Effector memory CD4-positive, alpha-beta T cell (primary cell): Measurements from ENCODE around the gene CMSS1.

Experiments used
- DNase-seq, 3 donors: peaks; one replicate each; pipeline ENCODE4 v3.0.0-alpha.2; 2020
- H3K27ac ChIP-seq: 2 replicates; pipeline ENCODE4 v1.7.0; 2013; ENCODE audit warnings: mild to moderate bottlenecking, low read length, moderate library complexity; ENCODE audit not compliant: insufficient read depth, poor library complexity, severe bottlenecking
- H3K27me3 ChIP-seq: replicated peaks from 2 replicates; pipeline ENCODE4 v1.7.0; 2013; ENCODE audit warnings: mild to moderate bottlenecking, low read length; ENCODE audit not compliant: insufficient read depth, control insufficient read depth, poor library complexity, severe bottlenecking
- H3K36me3 ChIP-seq: 2 replicates; pipeline ENCODE4 v1.7.0; 2013; ENCODE audit warnings: mild to moderate bottlenecking, low read length, moderate library complexity; ENCODE audit not compliant: control insufficient read depth, insufficient read depth
- H3K4me1 ChIP-seq: 2 replicates; pipeline ENCODE4 v1.7.0; 2013; ENCODE audit warnings: low read length, mild to moderate bottlenecking; ENCODE audit not compliant: control insufficient read depth, insufficient read depth, poor library complexity, severe bottlenecking
- H3K4me3 ChIP-seq: 2 replicates; pipeline ENCODE4 v1.7.0; 2013; ENCODE audit warnings: low read length, low read depth, mild to moderate bottlenecking; ENCODE audit not compliant: insufficient read depth, poor library complexity, severe bottlenecking
- H3K9me3 ChIP-seq: 2 replicates; pipeline ENCODE4 v1.7.0; 2013; ENCODE audit warnings: mild to moderate bottlenecking, low read length, moderate library complexity; ENCODE audit not compliant: control insufficient read depth

Gene CMSS1

DNA sequence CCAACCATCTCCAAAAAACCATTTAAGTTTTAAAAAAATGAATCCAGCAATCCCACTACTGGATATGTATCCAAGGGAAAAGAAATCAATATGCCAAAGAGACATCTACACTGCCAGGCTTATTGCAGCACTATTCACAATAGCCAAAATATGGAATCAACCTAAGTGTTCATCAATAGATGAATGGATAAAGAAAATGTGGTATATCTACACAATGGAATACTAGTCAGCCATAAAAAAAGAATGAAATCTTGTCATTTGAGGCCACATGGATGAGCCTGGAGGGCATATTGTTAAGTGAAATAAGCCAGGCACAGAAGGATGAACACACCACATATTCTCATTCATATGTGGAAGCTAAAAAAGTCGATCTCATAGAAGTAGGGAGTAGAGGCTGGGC is 160.6 kb downstream of the CMSS1 start:
- H3K36me3 ChIP-seq = no peaks in the 10 kb centered on the region
- no peak overlapping the region for H3K4me3 ChIP-seq
- no peak overlapping the region for H3K27ac ChIP-seq
- no peaks in the 10 kb centered on the region for H3K9me3 ChIP-seq
- no peak for DNase-seq
- no peaks in the 10 kb centered on the region for H3K4me1 ChIP-seq
- no peaks in the 10 kb centered on the region for H3K27me3 ChIP-seq

- H3K9me3 ChIP-seq = no peaks in the 10 kb centered on the region
- no peak overlapping the region for H3K27ac ChIP-seq
- no peaks in the 10 kb centered on the region for H3K27me3 ChIP-seq
- H3K4me3 ChIP-seq = no peak overlapping the region
- no peaks in the 10 kb centered on the region for H3K4me1 ChIP-seq
- no peaks in the 10 kb centered on the region for H3K36me3 ChIP-seq
- no peak for DNase-seq
Measured at GRCh38 chr3:99980606-99981005, 162.9 kb downstream of the CMSS1 start.

DNA sequence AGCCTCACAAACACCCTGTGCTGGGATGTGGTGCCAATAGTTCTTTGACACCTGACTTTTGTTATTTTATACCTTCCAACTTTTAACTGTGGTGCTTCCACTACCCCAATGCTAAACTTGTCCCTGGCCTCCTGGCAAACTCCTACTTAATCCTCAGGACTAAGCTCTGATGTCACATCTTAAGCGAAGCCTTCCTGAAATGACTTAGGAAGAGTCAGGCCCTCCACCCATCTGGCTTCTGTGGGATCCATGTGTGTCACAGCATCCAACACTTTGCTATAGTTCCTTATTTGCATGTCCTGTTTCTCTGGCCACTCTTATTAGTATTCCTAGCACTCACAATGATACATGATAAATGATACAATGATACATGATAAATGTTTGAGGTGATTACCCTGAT is 163.5 kb downstream of the CMSS1 start:
- no peaks in the 10 kb centered on the region for H3K9me3 ChIP-seq
- no peak for DNase-seq
- H3K4me1 ChIP-seq = no peaks in the 10 kb centered on the region
- H3K27me3 ChIP-seq = no peaks in the 10 kb centered on the region
- H3K36me3 ChIP-seq = no peaks in the 10 kb centered on the region
- no peak overlapping the region for H3K27ac ChIP-seq
- no peak overlapping the region for H3K4me3 ChIP-seq

DNA sequence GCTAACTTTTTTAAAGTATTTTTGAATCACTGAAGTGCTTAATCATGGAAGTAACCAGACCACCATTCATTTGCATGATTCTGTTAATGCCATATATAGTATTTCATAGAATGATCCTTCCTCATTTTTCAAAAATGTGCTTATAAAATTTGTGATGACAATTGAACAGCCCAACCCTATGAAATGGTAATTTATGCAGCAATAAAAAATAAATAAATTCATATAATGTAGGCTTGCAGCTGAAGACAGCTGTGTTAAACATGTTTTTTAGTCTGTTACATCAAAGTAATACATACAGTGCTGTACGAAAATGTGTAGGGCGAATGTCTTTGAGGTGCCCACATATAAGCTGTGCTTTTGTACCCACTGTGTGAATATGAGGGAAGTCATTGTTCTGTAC is 165.0 kb downstream of the CMSS1 start:
- Histone ChIP-seq H3K9me3 (no peaks in the 10 kb centered on the region), H3K27ac (no peak overlapping the region), H3K4me1 (no peaks in the 10 kb centered on the region), H3K36me3 (no peaks in the 10 kb centered on the region), H3K27me3 (no peaks in the 10 kb centered on the region), H3K4me3 (no peak overlapping the region)
- DNase-seq = no peak

DNA sequence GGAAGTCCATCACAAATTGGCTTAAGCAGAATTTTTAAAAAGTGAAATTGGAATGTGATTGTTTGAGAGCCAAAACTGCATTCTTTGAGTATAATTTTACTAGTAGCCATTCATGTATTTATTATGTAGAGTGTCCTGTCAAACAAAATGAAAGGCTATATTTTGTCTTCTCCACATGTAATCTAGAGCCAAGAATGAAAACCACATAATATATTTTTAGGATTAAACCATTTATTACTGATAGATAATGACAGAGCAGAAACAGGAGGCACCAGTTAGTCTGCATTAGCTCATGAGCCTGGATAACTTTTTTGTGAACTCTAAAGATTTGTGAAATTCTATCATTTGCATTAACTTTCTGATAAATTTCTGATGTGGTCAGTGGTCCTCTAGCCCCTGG is 166.5 kb downstream of the CMSS1 start:
- H3K4me3 ChIP-seq = no peak overlapping the region
- H3K27me3 ChIP-seq = no peaks in the 10 kb centered on the region
- no peak overlapping the region for H3K27ac ChIP-seq
- H3K36me3 ChIP-seq = no peaks in the 10 kb centered on the region
- no peak for DNase-seq
- no peaks in the 10 kb centered on the region for H3K9me3 ChIP-seq
- H3K4me1 ChIP-seq = no peaks in the 10 kb centered on the region

- no peaks in the 10 kb centered on the region for H3K4me1 ChIP-seq
- H3K36me3 ChIP-seq = no peaks in the 10 kb centered on the region
- no peak overlapping the region for H3K4me3 ChIP-seq
- H3K9me3 ChIP-seq = no peaks in the 10 kb centered on the region
- DNase-seq = no peak
- H3K27ac ChIP-seq = no peak overlapping the region
- no peaks in the 10 kb centered on the region for H3K27me3 ChIP-seq
Measured at GRCh38 chr3:99984668-99985067, 167.0 kb downstream of the CMSS1 start.

DNA sequence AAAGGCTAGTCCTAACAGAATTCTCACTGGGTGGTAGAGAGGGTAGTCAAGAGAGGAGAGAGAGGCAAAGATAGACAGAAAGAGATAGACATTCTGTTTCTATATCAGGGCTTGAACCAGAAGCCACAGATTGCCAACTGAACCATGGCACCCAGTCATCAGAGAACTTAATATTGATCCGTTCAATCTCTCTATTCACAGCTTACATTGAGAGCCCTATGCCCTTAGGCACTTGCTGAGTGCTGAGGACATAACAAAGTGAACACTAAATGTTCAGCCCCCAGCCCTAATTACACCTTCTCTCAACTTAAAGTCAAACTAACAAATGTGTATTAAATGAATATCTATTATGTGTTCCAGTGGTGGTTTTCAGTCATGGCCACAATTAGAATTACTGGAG is 172.5 kb downstream of the CMSS1 start:
- Histone ChIP-seq H3K9me3 (no peaks in the 10 kb centered on the region), H3K36me3 (no peaks in the 10 kb centered on the region), H3K4me1 (no peaks in the 10 kb centered on the region), H3K27me3 (no peaks in the 10 kb centered on the region), H3K27ac (no peak overlapping the region), H3K4me3 (no peak overlapping the region)
- DNase-seq = no peak

DNA sequence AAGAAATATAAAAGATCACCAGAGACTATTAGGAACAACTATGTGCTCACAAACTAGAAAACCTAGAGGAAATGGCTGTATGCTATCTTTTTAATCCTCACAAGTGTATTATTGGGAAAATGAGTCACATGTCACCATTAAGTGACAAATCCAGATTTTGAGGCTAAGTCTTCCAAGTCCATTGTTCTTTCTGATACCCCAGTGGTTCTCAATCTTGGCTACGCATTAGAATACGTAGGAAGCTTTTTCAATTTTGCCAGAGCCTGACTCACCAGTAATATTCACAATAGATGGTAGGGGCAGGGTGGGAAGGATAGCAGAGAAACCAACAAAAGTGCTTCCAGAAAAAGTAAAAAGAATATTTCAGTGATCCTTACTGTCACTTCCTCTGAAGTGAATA is 179.6 kb downstream of the CMSS1 start:
- Histone ChIP-seq H3K27ac (no peak overlapping the region), H3K36me3 (no peaks in the 10 kb centered on the region), H3K4me1 (no peaks in the 10 kb centered on the region), H3K9me3 (no peaks in the 10 kb centered on the region), H3K27me3 (no peaks in the 10 kb centered on the region), H3K4me3 (no peak overlapping the region)
- DNase-seq = no peak

DNA sequence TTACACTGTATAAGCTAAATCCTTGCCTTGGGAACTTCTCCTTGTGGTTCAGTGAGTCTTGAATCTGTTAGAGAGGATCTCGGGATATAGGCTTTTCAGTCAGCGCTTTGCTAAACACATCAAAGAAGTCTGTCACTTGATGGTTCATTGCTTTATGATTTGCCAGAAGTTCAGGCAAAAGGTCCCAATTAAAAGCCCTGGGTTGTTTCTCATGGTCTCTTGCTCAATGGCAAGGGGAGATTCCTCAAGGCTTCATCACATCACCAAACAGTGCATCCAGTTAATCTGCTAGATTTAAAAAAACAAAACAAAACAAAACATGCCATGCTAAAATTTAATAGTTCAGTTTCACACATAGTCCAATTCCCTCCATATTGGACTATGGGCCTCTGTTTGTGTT is 181.9 kb downstream of the CMSS1 start:
- no peaks in the 10 kb centered on the region for H3K36me3 ChIP-seq
- DNase-seq = no peak
- H3K27me3 ChIP-seq = no peaks in the 10 kb centered on the region
- H3K4me3 ChIP-seq = no peak overlapping the region
- no peaks in the 10 kb centered on the region for H3K9me3 ChIP-seq
- no peaks in the 10 kb centered on the region for H3K4me1 ChIP-seq
- no peak overlapping the region for H3K27ac ChIP-seq

GRCh38 chr3:100001083-100001482 is 183.4 kb downstream of the CMSS1 start:
- Histone ChIP-seq H3K27me3 (no peaks in the 10 kb centered on the region), H3K4me3 (no peak overlapping the region), H3K4me1 (no peaks in the 10 kb centered on the region), H3K9me3 (no peaks in the 10 kb centered on the region), H3K27ac (no peak overlapping the region), H3K36me3 (no peaks in the 10 kb centered on the region)
- DNase-seq = no peak
